GM19328 (cell line): ENCODE data around the gene HYAL1.
"Not testable (repeated sequence)": the region's sequence is repeated elsewhere in the genome, so short reads cannot be mapped to it uniquely, and the experiment has no call there.

Experiments used
- ATAC-seq: cut with Tn5 transposase; IDR thresholded peaks from one replicate; pipeline ENCODE4 v1.9.1; 2021; ENCODE audit warnings: mild to moderate bottlenecking, moderate library complexity; ENCODE audit not compliant: unreplicated experiment

HYAL1 gene

DNA sequence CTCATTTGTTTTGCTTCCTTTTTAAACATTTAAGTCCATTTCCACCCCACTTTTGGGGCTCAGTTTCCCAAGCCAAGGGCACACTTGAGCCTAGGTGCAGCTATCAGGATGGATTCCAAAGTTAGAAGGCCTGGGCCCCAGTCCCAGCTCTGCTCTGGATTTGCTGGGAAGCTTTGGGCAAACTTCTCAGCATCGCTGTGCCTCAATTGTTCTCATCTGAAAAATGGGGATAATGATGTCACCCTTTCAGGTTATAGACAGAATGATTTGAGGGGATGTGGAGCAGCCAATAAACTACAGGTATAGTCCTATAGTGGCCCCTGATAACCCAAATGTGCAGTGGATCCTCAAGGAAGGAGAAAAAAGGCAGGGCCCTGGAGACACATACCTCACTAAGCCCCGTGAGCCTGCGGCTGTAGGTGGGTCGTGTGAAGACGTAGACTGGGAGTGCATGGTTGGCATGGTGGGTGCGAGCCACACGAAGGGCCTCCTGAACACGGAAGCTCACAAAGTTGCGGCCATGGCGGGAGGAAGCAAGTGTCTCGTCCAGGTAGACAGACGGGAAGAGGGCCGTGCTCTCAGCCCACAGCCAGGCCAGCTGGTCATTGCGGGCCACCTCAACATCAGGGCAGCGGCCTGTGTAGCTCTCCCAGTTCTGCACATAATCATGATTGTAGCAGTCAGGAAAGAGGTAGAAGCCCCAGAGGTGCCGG is 16.0 kb upstream of the HYAL1 start:
- ATAC-seq = no peak

DNA sequence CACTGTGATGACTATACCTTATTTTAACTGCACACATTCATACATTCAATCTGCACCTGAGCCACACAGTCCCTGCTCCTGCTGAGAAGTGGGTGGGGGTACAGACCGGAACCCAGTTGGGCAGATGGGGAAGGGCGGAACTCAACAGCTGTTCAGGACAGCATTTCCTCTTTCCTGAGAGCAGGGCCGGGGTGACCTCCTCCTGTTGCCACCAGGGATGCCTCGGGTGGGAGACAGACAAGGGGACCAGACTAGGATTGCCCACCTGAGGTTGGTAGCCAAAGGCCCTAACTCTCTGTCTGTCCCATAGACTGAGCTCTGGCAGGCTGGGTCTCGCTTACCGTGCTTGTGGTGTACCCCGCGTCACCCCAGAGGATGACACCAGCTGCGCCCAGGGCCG is 15.2 kb upstream of the HYAL1 start:
- ATAC-seq = no peak

DNA sequence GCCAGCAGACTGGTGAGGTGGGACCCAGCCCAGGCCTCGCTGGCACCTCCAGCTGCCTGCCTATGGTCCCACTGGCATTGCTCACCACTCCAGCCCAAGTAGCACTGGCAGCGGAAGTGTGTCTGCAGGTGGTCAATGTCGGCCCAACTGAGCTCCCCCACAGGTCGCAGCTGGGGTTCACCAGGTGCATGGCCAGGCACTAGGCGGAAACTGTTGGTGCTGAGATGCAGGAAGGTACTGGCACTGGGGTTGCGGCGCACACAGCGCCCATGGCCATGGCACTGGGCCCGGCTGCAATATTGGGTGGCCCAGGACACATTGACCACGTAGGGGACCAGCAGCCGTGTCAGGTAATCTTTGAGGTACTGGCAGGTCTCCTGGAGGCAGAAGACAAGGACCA is 14.8 kb upstream of the HYAL1 start:
- ATAC-seq = no peak

DNA sequence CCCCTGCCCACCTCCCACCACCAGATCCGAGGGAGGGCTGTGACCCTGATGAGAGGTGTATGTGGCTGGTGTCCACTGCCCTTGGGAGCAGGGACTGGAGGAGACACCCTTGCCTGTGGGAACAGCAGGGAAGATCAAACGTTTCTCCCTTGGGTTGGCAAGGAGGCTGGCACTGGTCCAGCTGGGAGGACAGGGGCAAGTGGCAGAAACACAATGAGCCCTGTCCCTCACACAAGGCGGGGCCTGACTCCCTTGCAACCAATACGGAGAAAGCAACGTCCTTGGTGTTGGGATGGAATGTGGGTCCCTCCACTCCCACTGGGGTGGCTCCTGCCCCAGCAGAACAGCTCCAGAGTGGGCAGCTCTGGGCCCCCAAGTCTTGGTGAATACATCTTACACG is 13.9 kb upstream of the HYAL1 start:
- no peak for ATAC-seq

DNA sequence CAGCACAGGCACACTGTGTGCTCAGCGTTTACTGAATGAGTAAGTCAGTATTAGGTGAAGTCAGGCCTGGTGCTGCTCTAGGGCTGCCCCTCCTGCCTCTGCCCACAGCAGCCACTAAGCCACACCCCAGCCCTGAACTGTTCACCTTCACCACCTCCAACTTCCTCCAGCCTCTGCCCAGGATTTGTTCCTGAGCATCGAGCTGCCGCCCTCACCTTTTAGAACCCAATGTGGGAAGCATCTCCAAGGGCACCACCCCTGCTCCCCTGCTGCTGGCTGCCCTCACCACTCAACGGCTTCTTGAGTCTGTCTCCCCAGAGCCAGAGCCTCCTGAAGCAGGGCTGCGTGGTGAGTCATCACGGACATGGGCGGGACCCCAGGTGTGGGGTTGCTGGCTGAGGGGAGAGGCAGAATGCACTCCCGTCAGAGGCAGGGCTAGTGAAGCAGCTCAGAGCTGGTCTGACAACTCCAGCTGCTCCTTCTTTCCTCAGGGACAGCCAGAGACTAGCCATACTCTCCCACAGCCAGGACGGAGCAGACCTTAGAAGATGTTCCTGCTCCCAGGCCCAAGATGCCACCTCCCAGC is 13.4 kb upstream of the HYAL1 start:
- no peak for ATAC-seq

DNA sequence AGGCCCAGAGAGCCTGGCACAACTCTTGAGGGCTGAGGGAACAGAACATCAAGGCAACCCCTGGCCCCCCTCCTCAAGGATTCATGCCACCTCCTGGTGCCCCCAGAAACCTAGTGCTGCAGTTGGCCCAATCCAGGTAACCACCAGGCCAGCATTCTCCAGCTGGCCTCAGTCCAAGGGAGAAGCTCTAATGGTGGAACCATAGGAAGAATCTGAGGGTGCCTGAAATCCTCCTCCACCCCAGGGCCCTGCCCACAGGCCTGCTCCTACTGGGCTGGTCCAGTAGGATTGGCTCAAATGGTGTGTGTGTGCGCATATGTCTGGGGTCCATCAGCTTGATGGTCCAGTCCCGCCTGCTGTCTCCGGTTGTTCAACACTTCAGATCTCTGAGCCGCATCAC is 11.4 kb upstream of the HYAL1 start:
- no peak for ATAC-seq

DNA sequence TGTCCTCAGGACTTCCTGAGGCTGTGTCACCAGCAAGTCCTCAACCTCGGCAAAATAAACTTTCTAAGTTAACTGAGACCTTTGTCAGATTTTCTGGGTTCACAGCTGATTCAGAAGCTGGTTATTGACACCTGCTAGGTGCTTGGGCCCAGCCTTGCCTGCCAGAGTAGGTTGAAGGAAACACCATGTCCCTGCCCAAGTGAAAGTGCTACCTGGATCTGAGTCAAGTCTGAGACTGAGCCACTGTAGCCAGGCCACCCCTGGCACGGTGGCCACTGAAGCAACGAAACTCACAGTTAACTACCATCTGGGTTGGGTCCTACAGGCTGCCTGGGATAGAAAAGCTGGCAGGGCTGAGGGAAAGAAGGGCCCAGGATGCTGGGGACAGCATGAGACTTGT is 11.0 kb upstream of the HYAL1 start:
- ATAC-seq = no peak

DNA sequence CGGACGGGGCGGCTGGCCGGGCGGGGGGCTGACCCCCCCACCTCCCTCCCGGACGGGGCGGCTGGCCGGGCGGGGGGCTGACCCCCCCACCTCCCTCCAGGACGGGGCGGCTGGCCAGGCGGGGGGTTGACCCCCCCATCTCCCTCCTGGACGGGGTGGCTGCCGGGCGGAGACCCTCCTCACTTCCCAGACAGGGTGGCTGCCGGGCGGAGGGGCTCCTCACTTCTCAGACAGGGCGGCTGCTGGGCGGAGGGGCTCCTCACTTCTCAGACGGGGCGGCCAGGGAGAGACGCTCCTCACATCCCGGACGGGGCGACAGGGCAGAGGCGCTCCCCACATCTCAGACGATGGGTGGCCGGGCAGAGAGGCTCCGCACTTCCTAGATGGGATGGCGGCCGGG is 8.7 kb upstream of the HYAL1 start:
- ATAC-seq = not testable (repeated sequence)

DNA sequence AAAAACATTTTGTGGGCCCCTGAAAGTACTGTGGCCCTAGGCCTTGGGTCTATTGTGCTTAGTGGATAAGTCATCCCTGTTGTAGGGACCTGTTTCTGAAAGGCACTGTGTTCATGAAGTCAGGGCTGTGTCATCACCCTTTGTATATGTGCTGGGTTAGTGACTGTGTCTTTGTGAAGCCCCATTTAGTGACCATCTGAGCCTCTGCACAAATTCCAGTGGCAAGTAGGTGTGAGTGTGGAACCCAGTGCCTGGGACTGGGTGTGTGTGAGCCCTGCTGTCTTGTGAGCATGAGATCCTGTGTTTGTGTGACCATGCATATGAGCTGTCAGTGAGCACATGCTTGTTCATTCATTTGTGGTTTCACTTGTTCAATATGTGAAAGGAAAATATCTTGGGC is 1.2 kb upstream of the HYAL1 start:
- ATAC-seq = no peak

DNA sequence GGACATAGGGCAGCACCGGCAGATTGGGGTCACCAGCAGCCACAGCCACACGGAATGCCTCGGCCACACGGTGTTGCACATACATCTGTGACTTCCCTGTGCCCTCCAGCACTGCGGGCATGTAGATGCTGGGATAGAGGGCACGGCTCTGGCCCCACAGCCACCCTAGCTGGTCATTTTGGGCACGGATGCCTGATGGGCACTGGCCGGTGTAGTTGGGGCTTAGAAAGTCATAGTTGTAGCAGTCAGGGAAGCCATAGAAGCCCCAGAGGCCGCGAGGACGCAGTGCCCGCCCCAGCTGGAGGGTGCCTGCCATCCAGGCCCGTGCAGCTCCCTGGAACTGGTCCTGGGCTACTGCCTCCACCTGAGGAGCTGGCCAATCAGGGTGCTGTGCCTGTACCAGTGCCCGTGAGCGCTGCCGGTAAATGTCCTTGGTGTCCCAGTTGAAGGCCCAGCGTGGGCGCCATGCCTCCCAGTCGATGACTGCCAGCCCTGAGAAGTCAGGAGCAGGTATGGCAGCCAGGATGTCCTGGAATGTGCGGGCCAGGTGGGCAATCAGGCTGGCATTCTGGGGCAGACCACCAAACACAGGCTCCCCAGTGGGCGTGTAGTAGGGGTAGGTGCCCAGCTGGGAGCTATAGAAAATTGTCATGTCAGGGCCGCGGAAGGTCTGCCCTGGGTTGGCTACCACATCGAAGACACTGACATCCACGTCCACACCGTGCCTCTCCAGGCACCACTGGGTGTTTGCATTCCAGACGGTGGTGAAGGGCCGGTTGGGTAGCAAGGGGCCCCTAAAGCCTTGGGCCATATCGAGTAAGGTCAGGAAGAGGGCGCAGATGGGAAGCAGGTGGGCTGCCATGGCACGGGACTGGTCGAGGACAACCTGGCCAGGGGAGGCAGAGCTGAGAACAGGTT is 1.0 kb downstream of the HYAL1 start:
- no peak for ATAC-seq

DNA sequence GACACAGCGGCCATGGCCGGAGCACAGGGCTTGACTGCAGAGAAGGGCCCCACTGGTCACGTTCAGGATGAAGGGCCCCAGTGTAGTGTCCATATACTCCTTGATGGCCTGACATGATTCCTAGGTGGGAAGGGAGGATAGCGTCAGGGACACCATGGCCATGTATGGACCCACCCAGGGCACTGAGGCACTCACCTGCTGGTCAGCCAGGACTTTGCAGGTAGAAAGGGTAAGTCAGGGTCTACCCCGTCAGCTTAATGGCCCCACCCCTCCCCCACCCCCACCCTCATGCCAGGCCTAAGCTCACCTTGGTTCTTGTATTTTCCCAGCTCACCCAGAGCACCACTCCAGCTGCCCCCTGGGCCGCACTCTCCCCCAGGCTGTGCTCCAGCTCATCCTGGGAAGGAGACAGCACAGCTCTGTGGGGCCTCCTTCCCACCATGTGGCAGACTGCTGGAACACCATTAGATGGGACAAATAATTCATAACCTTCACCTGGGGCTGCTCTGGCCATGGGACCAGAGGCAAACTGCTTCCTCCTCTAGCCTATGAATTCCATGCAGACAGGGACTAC is 2.6 kb downstream of the HYAL1 start:
- ATAC-seq = no peak

DNA sequence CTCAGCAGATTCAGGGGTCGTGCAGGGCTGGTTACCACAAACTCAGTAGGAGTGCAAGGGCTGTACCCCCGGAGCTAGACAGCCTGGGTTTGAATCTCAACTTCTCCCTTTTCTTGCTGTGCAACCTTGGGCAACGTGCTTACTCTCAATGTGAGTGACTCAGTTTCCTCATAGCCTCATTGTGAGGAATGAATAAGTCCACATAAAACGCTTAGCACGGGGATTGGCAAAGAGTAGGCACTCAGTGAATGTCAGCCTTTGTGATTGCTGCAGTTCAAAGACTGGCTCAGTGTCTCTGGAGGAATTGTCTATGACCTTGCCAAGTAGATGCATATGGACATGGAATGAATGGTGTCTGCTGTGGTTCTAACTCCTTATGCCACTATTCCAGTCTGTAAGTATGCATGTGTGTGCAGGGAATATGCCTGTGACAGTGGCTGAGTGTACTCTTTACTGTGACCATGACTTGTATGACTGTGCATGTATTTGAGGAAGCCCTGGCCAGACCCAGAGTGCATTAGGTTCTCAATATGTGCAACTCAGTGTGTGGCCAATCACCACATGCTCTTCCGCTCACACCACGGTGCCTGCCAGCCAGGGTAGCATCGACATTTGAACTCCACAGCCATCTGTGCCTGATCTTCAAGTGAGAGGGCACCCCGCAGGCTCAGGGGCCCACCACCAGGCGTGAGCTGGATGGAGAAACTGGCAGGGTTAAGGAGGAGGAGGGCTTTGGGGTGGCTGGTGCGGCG is 3.3 kb downstream of the HYAL1 start:
- no peak for ATAC-seq

DNA sequence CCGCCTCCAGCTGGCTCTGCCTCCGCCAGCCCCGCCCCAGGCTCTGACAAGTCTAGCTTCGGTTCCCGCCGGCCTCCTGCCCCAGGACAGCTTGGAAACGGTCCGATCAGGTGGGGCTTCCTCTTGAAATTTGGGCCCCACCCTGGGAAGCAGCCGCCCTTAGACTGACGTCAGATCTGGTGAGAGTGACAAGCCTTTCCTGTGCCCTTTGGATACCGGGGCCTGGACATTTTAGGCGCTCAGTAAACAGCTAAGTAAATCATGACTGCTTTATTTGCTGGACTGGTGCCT is 3.8 kb downstream of the HYAL1 start:
- no peak for ATAC-seq

DNA sequence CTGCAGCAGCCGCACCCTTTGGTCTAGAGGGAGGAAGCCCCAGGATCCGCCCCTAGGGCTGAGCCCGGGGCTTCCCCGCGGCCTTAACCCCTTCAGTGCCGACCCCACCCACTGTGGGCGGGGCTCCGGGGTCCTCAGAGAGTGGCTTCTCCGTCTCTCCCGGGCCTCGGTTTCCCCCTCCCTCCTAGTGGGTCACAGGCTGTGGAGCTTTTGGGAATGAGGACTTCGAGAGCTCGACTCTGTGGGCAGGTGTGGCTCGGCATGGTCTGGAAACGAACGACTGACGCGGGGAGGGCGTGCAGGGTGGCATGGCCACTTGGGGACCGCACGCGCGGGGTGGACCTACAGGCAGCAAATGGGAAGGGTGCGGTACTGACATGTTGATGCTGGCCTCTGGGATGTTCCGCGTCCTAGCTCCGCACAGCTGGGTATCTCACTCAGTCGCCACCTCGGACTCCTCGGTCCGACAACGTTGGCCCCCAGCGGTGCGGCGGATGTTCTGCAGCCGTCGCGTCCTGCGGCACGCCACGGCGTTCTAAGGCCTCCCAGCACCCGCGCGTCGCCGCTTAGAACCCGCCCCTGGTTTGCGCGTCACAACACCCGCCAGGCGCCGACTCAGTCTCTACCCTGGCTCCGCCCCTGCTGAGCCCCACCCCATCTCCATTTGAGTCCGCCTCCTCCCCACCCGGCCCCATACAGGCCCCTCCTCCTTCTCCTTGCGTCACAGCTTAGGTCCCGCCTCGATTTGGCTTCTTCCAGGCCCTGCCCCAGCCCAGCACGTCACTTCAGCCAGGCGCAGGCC is 4.3 kb downstream of the HYAL1 start, which contains the start of the genes HYAL3 and NAA80:
Gene HYAL3, minus strand, starts transcription at position 570 of the 802 bp plus-strand sequence. CDS start 3,803 bp downstream, outside the sequence.
Gene NAA80, minus strand, starts transcription at position 570 of the 802 bp plus-strand sequence. CDS start 1,942 bp downstream, outside the sequence.
- peak; percentile 86 for ATAC-seq

DNA sequence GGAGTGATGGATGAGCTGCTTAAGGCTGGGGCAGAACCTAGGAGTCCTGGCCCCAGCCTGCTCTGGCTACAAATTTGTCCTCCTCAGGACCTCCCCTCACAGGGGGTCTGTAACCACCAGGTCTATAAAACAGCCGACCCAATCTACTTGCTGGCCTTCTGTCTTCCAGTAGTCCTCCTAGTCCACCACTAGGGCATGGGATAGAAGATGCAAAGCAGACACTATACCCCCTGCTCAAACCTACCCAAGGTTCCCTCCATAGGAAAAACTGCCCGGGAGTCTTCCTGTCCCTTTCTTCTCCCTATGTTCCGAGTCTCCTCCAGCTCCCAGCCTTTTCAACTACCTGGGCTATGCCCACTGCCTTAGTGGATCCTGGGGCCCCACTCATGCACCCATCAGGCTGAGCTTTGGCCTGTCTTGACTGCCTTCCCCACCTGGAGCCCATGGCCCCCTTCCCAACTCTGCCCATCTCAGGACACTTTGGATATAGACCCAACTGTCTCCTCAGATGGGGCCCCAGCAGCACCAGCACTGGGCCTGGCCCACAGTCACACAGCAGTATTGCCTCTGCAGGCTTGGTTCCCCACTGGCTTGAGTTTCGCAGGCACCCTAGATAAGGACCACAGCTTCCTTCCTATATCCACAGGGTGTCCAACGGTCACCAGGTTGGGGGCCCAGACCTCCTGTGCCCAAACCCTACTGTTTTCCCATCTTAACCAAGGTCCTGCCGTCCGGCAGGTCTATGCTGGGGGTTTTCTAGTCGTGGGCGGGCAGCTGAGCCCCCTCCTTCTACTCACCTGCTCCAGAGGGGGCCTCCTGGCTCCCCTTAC is 5.3 kb downstream of the HYAL1 start:
- ATAC-seq = no peak

DNA sequence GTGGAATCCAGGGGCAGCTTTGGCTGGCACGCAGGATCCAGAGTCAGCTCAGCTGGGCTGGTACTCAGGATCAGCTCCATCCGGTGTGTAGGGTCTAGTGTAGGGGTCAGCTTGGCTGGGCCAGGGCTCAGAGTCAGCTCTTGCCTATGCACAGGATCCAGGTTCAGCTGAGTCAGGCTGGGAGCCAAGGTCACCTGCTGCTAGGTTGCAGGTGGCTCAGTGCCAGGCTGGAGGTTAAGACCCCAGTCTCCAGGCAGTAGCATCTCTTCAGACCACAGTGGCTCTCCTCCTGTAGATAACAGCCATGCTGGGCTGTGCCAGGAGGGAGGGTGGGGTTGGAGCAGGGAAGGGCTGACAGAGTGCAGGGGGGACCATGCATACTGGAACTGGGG is 6.0 kb downstream of the HYAL1 start:
- no peak for ATAC-seq

DNA sequence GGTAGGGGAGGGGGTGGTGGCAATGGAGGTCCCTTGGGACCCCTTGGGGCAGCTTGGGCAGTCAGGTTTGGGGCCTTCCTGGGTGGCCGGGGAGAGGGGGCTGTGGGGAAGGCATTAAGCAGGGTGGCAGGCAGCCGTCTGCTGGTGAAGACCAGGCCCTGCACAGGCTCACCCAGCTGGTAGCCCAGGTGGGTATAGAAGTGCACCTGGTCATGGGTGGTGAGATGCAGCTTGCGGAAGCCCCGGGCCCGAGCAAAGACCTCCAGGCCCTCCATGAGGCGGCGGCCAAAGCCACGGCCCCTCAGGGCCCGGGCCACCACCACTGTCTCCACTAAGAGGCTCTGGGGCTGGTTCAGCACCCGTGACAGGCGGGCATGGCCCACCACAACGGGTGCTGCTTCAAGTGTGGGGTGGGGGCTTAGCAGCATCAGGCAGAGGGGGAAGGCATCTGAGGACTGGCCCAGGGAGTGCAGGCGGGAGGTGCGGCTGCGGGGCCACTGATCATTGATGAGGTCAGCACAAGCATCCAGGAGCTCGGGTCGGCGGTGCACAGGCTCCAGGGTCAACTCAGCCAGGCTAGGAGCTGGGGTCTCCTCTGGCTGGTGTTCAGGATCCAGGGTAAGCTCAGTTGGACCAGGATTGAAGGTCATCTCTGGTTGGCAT is 6.5 kb downstream of the HYAL1 start:
- no peak for ATAC-seq

DNA sequence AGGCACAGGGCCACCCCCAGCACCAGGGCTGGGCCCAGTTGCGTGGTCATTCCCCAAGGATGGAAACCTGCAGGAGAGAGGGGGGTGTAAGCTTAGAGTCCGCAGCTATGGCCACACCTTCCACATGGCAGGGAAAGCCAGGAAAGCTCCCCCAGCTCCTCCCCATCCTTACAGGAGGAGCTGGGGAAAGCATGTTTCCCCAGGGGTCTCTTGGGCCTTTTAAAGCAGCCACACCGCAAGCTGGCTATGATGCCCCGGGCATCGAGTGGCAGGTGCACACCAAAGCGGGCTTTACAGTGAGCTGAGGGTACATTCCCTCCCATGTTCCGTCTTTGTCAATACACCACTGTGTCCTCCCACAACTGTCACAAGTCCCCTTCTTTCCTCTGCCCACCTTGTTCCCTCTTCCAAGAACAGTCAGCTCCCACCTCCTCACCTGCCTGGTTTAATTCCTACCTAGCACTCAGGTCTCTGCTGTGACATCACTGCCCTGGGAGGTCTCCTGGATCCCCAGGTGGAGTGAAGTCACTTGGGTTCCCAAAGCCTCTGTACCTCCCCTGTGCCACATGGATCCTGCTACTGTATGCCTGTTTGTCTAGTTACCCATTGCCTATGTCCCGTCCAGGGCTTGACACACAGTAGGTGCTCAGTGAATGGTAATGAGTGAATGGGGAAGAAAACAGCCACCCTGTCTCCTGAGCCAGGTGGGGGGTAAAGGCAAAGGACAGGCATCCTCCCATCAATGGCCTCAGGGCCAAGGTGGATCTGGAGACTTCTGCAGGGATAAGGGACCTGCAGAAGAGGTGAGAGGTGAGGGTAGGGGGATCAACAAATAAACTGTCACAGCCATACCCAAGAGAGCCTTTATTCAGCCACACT is 7.6 kb downstream of the HYAL1 start:
- ATAC-seq = no peak
